Fibroblast of lung (primary cell): Measurements from ENCODE around the gene STARD8. TPM values are rescaled to one million over a fixed set of nuclear protein-coding genes. Genes with fewer than 3 reads are reported as not detected.

ENCODE experiments used
- DNase-seq, 2 donors: peaks; one replicate each; pipeline versions ENCODE4 v3.0.0 to v3.0.0-alpha.2; 2010; ENCODE audit warnings: low read depth in 2 of 2
- H2AFZ ChIP-seq: 2 replicates; pipeline ENCODE4 v1.5.1; 2012; ENCODE audit warnings: low read length, control low read depth, inconsistent platforms
- H3K27ac ChIP-seq: 2 replicates; pipeline ENCODE4 v1.5.1; 2011; ENCODE audit warnings: low read length, control low read depth; ENCODE audit not compliant: insufficient read depth
- H3K27me3 ChIP-seq: 2 replicates; pipeline ENCODE4 v1.5.1; 2011; ENCODE audit warnings: mild to moderate bottlenecking, low read length; ENCODE audit not compliant: control insufficient read depth, insufficient read depth
- H3K36me3 ChIP-seq: 2 replicates; pipeline ENCODE4 v1.5.1; 2011; ENCODE audit warnings: low read length; ENCODE audit not compliant: control insufficient read depth, insufficient read depth
- H3K4me1 ChIP-seq: 2 replicates; pipeline ENCODE4 v1.5.1; 2011; ENCODE audit warnings: low read length; ENCODE audit not compliant: control insufficient read depth, insufficient read depth; ENCODE audit errors: extremely low read depth
- H3K4me2 ChIP-seq: 2 replicates; pipeline ENCODE4 v1.5.1; 2011; ENCODE audit warnings: low read length, control low read depth; ENCODE audit not compliant: insufficient read depth; ENCODE audit errors: extremely low read depth
- H3K4me3 ChIP-seq, 4 experiments: fragments of 200-600 bp in 1 of 4; sonication (generic) in 1 of 4; replicated peaks in 1 of 4; 2 replicates each; pipeline ENCODE4 v1.5.1; 2011 to 2016; ENCODE audit warnings: low read length in 4 of 4, low read depth in 3 of 4, mild to moderate bottlenecking in 3 of 4, control low read depth in 2 of 4, inconsistent platforms in 1 of 4, mixed read lengths in 1 of 4; ENCODE audit not compliant: insufficient read depth in 1 of 4; ENCODE audit errors: control extremely low read depth in 1 of 4
- H3K79me2 ChIP-seq: 2 replicates; pipeline ENCODE4 v1.5.1; 2012; ENCODE audit warnings: mild to moderate bottlenecking, low read length, inconsistent platforms; ENCODE audit not compliant: control insufficient read depth, insufficient read depth
- H3K9ac ChIP-seq: 2 replicates; pipeline ENCODE4 v1.5.1; 2011; ENCODE audit warnings: mild to moderate bottlenecking, low read length, control low read depth; ENCODE audit not compliant: insufficient read depth
- H3K9me3 ChIP-seq: 2 replicates; pipeline ENCODE4 v1.5.1; 2012; ENCODE audit warnings: low read depth, low read length; ENCODE audit not compliant: control insufficient read depth, insufficient read depth
- H4K20me1 ChIP-seq: 2 replicates; pipeline ENCODE4 v1.5.1; 2011; ENCODE audit warnings: low read length; ENCODE audit not compliant: control insufficient read depth, insufficient read depth; ENCODE audit errors: extremely low read depth
- EZH2 ChIP-seq: IDR thresholded peaks from 2 replicates; pipeline ENCODE4 v1.5.1; 2012; ENCODE audit warnings: low read length, control low read depth, mild to moderate bottlenecking; ENCODE audit errors: missing control alignments
- polyA plus RNA-seq, 2 donors: library from polyadenylated mRNA; depleted of rRNA in 1 of 2; stranded (reverse) in 1 of 2; unstranded in 1 of 2; fragments of >200 nt; gene quantifications; 2 replicates each; pipeline ENCODE4 v1.2.1, GENCODE V29; 2011 to 2012; ENCODE audit warnings: missing spikeins in 1 of 2
- total RNA-seq: library from RNA; depleted of rRNA; stranded (reverse); fragments of >200 nt; gene quantifications from 2 replicates; pipeline ENCODE4 v1.2.1, GENCODE V29; 2014
- TF ChIP-seq, protein P1 (sequence below), 2 donors: IDR thresholded peaks in 1 of 2; conservative IDR thresholded peaks in 1 of 2; 1 replicate in 1 of 2; 2 replicates in 1 of 2; pipeline ENCODE4 v1.5.1; 2011 to 2012; ENCODE audit warnings: low read length in 2 of 2, control low read depth in 1 of 2, inconsistent platforms in 1 of 2, low read depth in 1 of 2, mild to moderate bottlenecking in 1 of 2

STARD8 gene
- total and polyA plus RNA-seq, 2 donors (not counting 1 experiment from before 2014, with no cell fraction given), result 0.76 to 1.5 TPM

DNA sequence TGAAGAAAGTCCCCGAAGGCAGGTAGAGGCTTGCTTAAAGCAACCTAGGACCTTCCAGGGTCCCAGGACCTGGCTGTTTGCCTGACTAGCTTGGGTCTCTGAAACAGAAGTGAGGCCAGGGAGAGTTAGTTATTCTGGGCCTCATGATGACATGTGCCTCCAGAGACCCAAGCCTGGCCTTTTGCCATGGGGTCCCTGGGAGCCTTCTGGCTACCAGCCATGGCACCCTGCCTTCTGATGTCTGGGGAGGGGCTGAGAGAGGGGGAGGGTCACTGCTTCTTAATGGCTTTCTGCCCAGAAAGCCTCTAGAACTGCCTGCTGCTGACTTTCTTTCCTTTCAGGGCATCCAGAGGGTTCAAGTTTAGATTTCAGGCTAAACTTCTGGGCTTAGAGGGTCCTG is 1.0 kb upstream of the STARD8 start:
- Histone ChIP-seq H2AFZ (no peak overlapping the region), H3K79me2 (no peaks in the 10 kb centered on the region), H3K4me1 (no peaks in the 10 kb centered on the region), H3K36me3 (no peaks in the 10 kb centered on the region), H3K9ac (no peak overlapping the region), H3K27ac (no peak overlapping the region), H3K27me3 (no peaks in the 10 kb centered on the region), H3K4me2 (no peak overlapping the region), H3K9me3 (no peaks in the 10 kb centered on the region), H4K20me1 (no peaks in the 10 kb centered on the region), H3K4me3 (no peak overlapping the region)
- TF ChIP-seq, protein P1, sequence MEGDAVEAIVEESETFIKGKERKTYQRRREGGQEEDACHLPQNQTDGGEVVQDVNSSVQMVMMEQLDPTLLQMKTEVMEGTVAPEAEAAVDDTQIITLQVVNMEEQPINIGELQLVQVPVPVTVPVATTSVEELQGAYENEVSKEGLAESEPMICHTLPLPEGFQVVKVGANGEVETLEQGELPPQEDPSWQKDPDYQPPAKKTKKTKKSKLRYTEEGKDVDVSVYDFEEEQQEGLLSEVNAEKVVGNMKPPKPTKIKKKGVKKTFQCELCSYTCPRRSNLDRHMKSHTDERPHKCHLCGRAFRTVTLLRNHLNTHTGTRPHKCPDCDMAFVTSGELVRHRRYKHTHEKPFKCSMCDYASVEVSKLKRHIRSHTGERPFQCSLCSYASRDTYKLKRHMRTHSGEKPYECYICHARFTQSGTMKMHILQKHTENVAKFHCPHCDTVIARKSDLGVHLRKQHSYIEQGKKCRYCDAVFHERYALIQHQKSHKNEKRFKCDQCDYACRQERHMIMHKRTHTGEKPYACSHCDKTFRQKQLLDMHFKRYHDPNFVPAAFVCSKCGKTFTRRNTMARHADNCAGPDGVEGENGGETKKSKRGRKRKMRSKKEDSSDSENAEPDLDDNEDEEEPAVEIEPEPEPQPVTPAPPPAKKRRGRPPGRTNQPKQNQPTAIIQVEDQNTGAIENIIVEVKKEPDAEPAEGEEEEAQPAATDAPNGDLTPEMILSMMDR (conservative IDR thresholded peaks at IDR 0.05 in 1 of 2, IDR thresholded peaks at IDR 0.05 in 1 of 2; ENCODE audit: low read depth in 1 of 2, low read length in 2 of 2), result no peak
- no peak for TF ChIP-seq EZH2
- DNase-seq, result no peak

DNA sequence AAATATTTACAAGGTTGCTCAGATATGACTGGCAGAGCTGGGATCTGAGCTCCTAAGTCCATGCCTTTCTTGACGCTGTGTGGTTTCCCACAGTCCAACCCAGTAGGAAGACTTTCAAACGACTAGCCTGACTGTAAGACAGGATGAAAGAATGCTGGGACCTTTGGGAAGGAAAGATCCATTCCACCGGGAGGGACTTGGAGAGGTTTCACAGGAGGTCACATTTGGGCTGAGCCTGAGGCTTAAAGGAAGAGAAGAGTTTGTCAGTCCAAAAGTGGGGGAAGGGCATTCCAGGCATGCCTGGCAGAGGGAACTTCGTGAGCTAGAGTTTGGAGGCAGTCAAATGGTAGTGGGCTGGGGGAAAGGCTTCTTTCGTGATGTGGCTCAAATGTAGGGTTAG is 1.5 kb downstream of the STARD8 start:
- Histone ChIP-seq H2AFZ (no peak overlapping the region), H3K4me3 (peak overlapping the region in 1 of 4 experiments; percentile 17), H4K20me1 (no peaks in the 10 kb centered on the region), H3K27me3 (no peaks in the 10 kb centered on the region), H3K9me3 (no peaks in the 10 kb centered on the region), H3K4me2 (no peak overlapping the region), H3K27ac (no peak overlapping the region), H3K36me3 (no peaks in the 10 kb centered on the region), H3K9ac (no peak overlapping the region), H3K4me1 (no peaks in the 10 kb centered on the region), H3K79me2 (no peaks in the 10 kb centered on the region)
- no peak for TF ChIP-seq EZH2
- TF ChIP-seq, protein P1 (conservative IDR thresholded peaks at IDR 0.05 in 1 of 2, IDR thresholded peaks at IDR 0.05 in 1 of 2; ENCODE audit: low read depth in 1 of 2, low read length in 2 of 2), result no peak
- DNase-seq, result peak in 1 of 2 donors; percentile 27

DNA sequence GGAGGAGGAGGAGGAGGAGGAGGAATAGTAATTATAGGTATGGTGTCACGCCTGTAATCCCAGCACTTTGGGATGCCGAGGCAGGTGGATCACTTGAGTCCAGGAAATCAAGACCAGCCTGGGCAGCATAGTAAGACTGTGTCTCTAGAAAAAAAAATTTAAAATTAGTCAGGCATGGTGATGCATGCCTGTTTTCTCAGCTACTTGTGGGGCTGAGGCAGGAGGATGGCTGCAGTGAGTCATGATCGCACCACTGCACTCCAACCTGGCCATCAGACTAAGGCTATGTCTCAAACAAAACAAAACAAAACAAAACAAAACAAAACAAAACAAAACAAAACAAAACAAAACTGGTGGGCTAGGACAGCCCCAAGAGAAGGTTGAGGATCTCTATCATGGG is 3.0 kb downstream of the STARD8 start:
- H3K9me3 ChIP-seq, result no peaks in the 10 kb centered on the region
- no peak overlapping the region for H3K4me3 ChIP-seq
- no peaks in the 10 kb centered on the region for H3K4me1 ChIP-seq
- TF ChIP-seq EZH2, result no peak
- TF ChIP-seq, protein P1 (conservative IDR thresholded peaks at IDR 0.05 in 1 of 2, IDR thresholded peaks at IDR 0.05 in 1 of 2; ENCODE audit: low read depth in 1 of 2, low read length in 2 of 2), result no peak
- no peaks in the 10 kb centered on the region for H3K79me2 ChIP-seq
- no peaks in the 10 kb centered on the region for H3K36me3 ChIP-seq
- no peak overlapping the region for H3K9ac ChIP-seq
- peak in 1 of 2 donors; percentile 53 for DNase-seq
- H3K27ac ChIP-seq, result no peak overlapping the region
- H4K20me1 ChIP-seq, result no peaks in the 10 kb centered on the region
- H2AFZ ChIP-seq, result no peak overlapping the region
- no peaks in the 10 kb centered on the region for H3K27me3 ChIP-seq
- H3K4me2 ChIP-seq, result no peak overlapping the region
